Erythroblast (primary cell): ENCODE measurements around the gene NR3C1.

Experiments used
- GATA1 ChIP-seq: IDR thresholded peaks from 2 replicates; pipeline ENCODE4 v1.6.1; 2011; ENCODE audit warnings: low read depth, mild to moderate bottlenecking, control low read depth, low read length, moderate library complexity
- POLR2A ChIP-seq: IDR thresholded peaks from 2 replicates; pipeline ENCODE4 v1.6.1; 2011; ENCODE audit warnings: mild to moderate bottlenecking, low read length

- TF ChIP-seq POLR2A (no peak), GATA1 (no peak)
These were observed 136.3 kb downstream of the NR3C1 start for GRCh38 chr5:143267186-143267585.
